DMS114 treated with DMSO at 0.1 percent for 48 hours (cell line): Measurements from ENCODE around the gene DYRK1A.

Experiments used
- DNase-seq: peaks from one replicate; lab custom pipeline; 2025; ENCODE audit not compliant: unreplicated experiment; lab: John Stamatoyannopoulos, UW

Gene DYRK1A

DNA sequence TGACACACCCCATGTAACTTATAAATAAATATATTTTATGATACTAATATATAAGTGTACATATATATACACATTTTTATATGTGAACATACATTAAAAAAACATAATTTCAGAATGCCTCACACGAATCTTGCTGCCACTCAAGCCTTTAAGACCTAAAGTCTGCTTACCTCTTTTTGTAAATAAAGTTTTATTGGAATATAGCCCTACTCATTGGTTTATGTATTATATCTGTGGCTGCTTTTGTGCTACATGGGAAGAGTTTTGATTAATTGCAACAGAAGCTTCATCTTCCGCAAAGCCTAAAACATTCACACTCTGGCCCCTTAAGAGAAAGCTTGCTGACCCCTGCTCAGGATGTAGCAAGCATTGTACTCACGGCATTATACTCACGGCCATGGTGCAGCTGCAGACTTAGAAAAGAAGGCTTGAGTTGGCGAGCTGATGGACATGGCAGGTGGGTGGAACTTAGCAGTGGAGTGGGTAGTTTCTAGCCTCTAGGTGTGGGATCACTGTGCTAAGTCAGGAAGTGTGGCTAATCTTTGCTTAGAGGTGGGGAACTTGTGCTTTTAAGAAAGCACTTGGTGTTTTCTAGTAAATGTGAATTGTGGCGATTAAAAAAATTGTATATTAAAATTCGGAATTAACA, 80.8 kb downstream of the DYRK1A start:
- no peak for DNase-seq

DNA sequence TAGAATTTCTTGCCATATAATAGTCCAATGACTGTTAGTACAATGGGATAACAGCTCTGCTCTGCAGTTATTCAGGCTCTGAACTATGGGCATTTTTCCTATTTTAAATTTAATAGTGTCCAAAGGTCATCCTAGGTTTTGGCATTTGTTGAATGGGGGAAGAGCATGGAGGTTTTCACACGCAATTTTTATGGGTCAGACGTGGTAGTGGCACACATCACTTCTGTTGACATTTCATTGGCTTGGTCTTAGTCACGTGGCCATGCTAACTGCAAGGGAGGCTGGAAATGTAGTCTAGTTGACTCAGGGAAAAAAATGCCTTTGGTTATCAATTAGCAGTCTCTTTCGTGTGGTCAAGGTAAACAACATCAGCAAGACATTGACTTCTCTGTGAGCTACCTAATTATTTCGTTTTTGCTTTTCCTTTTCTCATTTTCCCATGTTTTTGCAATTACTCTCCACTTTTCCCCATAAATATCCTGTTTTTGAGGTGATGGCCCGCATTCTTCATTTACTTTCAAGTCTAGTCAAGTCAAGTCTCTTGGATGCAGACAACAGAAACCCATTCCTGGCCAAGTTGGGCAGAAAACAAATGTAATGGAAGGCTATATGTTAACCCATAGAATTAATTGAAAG, 82.8 kb downstream of the DYRK1A start:
- DNase-seq: no peak

DNA sequence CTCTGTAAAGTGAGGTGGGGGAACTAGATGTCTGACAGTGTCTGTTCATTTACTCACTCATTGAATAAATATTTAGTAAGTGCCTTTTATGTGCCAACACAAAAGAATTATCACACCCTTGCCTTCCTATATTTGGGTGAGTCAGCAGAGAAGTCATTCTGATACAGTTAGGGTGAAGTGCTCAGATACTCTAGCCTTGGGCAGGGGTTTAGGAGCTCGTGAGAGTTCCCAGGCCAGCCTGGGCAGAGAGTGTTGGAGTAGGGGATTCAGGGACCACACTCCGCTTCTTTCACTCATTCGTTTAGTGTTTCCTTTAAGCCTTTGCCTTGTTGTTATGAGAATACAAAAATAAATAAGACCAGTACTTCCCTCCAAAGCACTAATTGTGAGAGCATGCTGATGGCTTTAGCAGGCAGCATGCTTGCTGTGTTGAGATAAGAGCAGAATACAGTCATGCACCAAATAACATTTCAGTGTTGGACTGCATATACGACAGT, 83.9 kb downstream of the DYRK1A start:
- DNase-seq: no peak

DNA sequence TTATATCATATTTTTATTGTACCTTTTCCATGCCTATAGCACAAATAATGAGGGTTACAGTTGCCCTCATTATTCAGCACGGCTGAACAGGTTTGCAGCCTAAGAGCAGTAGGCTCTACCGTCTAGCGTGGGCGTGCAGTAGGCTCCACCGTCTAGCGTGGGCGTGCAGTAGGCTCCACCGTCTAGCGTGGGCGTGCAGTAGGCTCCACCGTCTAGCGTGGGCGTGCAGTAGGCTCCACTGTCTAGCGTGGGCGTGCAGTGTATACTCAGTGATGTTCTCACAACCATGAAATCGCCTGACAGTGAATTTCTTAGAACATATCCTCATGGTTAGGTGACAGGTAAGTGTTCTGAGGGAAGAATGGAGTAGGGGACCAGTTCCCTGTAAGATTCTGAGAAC, 84.9 kb downstream of the DYRK1A start:
- DNase-seq: no peak

DNA sequence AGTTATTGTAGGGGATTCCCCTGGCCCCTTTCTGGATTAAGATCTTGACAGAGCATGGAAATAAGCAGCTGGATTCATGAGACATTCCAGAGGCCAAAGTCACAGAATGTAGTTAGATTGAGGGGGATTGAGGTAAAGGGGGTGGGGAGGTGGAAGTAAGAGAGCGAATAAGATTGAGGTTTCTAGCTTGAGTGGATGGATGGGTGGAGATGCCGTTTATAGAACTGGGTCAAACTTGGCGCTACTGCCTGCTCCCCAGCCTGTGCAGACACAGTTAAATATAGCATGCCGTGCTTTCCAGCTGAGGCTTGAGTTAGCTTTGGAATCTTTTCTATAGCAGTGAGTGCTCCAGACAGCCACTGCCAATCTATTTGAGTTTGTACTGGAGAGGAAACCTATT, 85.7 kb downstream of the DYRK1A start:
- DNase-seq: no peak

DNA sequence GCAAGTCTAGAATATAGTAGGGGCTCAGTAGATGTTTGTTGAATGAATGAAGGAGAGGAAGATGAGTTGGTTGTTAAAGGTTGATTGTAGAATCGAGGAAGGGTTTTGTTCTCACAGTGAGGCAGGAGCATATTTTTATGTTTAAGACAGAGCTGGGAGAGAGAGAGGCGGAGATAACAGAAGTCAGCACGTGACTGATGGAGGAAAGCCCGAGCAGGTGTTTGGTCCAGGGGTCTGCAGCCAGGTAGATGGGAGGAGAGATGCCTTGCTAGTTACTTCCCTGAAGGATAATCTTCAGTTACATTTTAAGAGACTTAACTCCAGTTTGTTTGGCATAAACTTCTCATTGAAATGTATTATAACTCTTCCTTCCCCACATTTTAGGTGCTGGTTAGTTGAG, 86.8 kb downstream of the DYRK1A start:
- DNase-seq: no peak

DNA sequence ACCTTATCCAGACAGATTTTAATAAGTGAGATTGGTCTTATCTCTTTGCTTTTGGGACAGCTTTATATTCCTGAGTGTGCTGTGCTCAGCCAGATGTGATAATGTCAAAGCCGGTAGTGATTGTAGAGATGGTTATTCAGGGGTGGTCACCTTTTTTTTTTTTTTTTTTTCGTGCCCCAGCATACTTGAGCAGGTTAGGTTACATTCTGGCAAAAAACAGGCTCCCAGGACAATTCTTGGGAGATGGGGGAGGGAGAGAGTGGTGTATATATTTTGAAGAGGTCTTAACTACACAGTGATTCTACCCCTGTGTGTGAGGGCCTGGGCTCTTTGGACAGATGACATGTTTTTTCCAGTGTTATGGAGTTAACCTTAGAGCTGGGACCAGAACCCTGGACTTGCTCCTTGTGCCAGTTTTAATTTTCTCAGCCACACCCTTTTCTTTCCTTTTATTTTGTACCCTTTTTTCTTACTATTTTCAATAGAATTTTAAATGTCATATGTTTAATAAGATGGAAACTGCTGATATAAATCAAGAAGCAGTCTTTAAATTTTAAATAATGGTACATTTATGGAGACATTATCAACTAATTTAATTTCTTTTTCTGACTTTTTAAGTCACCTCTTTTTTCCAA, 88.4 kb downstream of the DYRK1A start:
- no peak for DNase-seq

DNA sequence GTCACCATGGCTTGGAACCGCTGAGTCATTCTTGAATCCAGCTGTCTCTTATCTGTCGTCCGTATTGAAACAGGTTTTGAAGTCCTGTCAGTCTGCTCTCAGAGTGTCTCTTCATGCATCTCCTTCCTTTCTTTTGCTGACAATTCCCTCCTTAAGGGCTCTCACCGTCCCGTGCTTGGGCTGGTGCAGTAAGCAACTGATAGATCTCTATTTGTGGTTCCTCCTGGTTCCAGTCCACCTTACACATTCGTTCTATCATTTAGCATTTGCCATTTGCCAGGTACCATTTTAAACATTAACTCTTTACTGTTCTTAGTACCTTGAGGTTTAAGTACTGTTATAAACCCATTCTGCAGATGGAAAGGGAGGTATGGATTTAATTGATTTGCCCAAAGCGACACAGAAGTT, 88.9 kb downstream of the DYRK1A start:
- no peak for DNase-seq

DNA sequence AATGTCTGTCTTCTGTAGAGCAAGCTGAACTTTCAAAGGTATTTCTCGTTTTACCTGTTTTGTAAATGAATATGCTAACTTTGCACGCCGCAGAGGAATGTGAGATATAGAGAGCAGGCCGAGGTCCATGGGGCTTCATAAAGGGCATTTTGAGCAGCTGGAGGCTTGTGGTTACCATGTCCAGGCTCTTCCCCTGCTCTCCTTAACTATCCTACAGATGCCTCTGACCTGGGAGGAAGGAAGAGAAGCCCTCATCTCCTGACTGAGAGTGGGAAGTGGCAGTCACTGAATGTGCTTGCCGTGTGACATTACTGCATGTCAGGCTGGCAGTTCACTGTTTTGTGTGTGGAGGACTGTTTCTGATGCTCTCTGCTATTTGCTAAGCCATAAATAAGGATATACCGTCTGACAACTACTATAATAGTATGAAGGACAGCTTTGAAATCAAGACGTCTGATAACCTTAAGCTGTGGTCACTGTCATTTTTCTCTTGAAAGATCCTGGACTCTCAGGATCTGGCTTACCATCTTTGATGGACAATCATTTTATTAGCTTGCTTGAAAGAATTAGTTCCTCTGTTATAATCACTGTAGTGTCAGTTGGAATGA, 92.2 kb downstream of the DYRK1A start:
- no peak for DNase-seq

DNA sequence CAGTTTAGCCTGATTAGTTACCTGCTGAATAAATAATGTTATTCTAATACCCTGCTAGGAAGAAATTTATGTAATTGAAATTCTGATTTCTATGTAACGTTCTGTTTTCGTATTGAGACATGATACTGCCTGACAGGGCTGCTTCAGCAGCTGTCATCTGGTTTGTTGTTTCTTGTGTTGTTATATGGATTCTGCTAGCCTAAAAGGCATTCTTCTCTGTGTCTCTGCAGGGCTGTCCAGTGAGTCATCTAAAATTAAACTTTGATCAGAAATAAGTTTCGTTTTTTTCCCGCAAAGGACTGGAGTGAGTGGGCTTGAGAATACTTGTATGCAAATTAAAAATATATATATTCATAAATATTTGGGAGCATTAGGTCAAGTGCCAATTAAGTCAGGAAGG, 93.0 kb downstream of the DYRK1A start:
- no peak for DNase-seq

DNA sequence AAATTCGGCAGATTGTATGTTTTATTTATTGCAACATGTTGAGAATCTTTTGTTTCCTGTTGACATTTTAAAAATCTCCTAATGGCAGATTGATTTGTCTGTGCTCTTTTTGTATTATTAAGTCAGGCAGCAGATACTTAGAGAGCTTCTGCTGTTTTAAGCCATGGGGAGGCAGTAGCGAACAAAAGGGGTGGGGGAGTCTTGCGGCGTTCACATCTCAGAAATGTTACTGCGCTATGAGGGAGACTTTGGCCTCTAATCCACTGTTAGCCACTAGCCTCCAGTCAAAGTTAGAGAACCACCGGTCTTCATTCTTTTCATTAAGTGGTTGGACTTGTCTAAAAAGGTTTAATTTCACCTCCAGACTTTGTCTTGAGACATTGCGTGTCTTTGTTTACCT, 93.6 kb downstream of the DYRK1A start:
- no peak for DNase-seq

DNA sequence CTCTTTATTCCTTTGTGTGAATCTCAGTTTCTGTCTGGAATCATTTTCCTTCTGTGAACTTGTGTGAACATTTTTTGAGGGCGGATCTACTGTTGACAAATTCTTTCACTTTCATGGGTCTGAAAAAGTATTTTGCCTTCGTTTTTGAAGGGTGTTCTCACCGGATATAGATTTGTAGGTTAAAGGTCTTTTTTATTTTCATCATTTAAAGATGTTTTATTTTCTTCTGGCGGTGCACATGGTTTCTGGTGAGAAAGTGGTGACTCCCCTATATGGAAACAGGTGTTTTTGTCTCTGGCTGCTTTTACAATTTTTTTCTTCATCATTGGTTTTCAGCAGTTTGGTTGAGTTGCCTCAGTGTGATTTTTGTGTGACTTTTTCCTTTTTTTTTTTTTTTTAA, 94.9 kb downstream of the DYRK1A start:
- no peak for DNase-seq

DNA sequence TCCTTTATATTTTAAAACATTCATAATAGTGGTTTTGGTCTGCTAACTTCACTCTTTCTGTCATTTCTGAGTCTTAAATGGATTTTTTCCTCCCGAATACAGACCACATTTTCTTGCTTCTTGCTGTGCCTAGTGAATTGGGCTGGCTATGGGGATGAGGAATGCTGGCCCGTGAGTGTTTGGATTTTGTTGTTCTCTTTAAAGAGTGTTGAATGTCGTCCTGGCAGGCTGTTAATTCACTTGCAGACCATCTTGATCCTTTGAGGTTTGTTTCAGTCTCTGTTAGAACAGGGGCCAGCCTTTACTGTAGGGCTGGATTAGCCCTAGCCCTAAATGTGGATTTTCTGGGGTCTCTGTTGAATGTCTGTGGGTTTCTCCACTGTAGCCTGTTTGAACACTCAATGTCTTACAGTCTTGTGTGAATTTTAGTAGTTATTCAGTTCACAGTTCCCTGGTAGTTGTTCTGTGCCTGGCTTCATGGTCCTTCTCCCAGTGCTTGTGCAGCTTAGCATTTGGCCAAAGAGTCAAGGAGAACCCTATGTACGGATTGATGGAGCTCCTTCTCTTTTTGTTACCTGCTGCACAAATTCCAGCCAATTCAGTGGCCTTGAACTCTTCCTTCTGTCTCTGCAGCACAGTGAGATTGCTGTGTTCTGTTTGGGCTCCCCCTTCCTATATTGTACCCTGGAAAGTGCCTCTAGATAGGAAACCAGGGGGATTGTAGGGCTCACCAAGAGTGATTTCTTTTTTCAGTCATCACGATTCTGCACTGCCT, 95.7 kb downstream of the DYRK1A start:
- no peak for DNase-seq

DNA sequence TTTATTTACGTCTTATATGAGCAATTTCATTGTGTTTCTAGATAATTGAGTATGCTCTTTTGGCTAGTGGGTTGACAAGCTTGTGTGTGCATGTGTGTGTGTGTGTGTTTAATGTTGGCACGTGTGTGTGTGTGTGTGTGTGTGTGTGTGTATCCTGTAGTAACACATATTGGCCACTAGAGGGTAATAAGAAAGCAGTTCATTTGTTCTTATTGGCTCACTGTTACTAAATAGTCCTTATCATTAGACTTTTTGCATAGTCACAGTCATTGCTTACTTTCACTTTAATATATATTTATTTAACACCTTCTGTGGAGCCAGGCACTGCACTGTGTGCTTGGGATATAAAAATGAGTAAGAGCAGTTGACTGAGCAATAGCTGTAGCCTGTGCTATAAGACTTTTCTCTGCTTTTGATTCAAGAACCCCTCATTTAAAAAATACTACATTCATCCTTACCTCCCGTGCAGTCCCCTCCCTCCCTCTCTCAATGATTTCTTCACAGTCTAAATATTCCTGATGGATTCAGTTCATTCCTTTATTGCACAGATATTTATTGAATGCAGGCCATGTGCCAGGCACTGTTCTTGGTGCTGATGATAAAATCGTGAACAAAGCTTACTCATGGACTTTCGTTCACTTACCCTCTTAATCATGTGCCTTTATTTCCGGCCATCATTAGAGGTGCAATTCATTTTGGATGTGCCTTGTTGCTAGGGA, 96.7 kb downstream of the DYRK1A start:
- no peak for DNase-seq

DNA sequence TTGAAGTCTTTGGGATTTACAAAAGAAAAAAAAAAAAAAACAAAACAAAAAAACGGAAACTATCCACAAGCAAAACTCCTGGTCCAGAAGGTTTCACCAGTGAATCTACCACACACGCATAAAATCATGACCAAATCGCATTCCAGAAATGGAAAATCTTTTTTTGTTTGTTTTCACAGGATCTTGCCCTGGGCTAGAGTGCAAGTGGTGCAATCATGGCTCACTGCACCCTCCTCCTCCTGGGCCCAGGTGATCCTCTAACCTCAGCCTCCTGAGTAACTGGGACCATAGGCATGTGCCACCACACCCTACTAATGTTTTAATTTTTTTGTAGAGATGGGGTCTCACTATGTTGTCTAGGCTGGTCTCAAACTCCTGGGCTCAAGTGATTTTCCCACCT, 100.5 kb downstream of the DYRK1A start:
- no peak for DNase-seq

DNA sequence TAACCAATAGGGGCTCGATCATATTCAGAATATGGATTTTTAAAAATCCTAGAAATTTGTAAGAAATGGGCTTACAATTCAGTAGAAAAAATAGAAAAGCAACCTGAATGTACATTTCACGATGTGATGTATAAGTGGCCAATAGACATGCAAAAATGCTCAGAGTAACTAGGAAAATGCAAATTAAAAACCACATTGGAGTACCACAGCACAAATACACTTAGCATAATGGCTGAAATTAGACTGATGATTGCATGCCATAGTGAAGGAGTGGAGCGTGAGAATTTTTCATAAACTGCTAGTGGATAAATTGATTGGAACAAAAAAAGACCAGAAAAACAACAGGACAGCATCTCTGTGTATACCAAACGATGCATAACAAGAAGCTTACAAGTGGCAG, 102.3 kb downstream of the DYRK1A start:
- no peak for DNase-seq

DNA sequence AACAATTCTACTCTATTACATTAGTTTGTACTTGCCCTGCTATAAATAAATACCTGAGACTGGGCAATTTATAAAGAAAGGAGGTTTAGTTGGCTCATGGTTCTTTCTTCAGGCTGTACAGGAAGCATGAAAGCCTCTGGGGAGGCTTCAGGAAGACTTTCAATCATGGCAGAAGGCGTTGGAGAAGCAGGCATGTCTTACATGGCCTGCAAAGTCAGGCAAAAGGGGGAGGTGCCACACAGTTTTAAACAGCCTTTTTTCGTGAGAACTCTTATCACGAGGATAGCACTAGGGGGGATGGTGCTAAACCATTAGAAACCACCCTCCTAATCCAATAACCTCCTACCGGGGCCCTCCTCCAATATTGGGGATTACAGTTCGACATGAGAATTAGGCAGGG, 102.9 kb downstream of the DYRK1A start:
- no peak for DNase-seq

DNA sequence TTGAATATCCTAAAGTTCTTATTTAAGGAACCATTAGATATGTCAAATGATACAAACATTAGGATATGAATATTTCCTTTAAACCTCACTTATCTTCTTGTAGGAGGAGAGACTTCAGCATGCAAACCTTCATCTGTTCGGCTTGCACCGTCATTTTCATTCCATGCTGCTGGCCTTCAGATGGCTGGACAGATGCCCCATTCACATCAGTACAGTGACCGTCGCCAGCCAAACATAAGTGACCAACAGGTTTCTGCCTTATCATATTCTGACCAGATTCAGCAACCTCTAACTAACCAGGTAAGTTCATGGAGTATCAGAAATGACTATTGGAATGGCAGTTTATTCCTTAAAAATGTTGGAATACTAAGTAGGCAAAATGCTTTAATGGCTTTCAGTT, 106.0 kb downstream of the DYRK1A start:
- no peak for DNase-seq

DNA sequence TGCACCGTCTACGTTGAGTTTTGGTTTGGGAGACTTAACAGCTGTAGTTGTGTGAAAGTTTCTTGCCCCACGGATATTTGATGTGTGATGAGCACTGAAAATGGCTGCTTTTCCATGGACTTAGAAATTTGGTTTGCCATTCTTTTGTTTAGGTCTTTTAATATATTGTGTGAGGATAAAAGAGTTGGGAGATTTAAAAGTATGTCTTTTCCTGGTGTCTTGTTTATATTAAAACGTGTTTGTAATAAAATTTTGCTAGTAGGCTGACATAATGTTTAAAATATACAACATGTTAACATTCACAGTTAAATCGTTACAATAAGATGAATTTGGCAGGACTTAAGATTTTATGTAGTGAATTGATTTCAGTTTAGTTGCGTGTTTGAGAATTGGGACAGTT, 106.9 kb downstream of the DYRK1A start:
- DNase-seq: no peak

DNA sequence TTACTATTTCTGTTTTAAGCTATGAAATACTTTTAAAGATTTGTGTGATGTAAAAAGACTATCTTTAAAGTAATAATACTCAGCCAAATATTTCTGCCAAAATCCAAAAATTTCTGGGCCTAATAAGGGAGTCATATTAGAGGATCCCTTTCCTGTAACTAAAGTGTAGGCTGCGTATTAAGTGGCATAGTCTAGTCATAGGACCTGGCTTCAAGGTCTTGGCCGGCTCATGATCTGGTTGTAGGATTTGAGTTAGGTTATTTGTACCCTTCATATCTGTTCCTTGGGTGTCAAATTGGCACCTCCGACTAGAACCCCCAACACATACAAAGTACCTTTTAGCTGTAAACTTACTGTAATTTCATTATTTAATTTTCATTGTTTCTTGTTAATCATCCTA, 107.8 kb downstream of the DYRK1A start:
- no peak for DNase-seq
